GM12878 (cell line): ENCODE measurements around the gene PHF3. TPM values are rescaled to one million over a fixed set of nuclear protein-coding genes. Genes with fewer than 3 reads are reported as not detected.
A peak's percentile ranks its signal among the peaks of the same experiment; 100 is the strongest.

Source experiments
- ATAC-seq: fragments of 200-7000 bp; cut with Tn5 transposase; 3 replicates; pipeline ENCODE4 v1.9.1; 2020; ENCODE audit warnings: mild to moderate bottlenecking, moderate library complexity
- BruUV-seq: library from RNA; stranded (reverse); fragments of 400-500 nt; replicated peaks from 2 replicates; lab custom pipeline; 2021; lab: Mats Ljungman, UMichigan
- CTCF ChIA-PET: fragments of 300-600 bp; sonication (Branson Sonifier 250); formaldehyde crosslinking; extraction: SDS; loops from one replicate; lab custom pipeline; 2021; ENCODE audit warnings: inconsistent platforms; lab: Yijun Ruan, JAX
- POLR2A ChIA-PET: fragments of 350-600 bp; formaldehyde crosslinking; extraction: SDS; loops from one replicate; lab custom pipeline; 2021; ENCODE audit warnings: inconsistent platforms; lab: Charles Lee
- RAD21 ChIA-PET: fragments of 300-600 bp; sonication (Branson Sonifier 250); formaldehyde crosslinking; loops from one replicate; lab custom pipeline; 2023; ENCODE audit warnings: antibody characterized with exemption; ENCODE audit not compliant: unreplicated experiment; lab: Charles Lee
- SMC1A ChIA-PET: fragments of 300-600 bp; sonication (Branson Sonifier 250); formaldehyde crosslinking; loops from one replicate; lab custom pipeline; 2023; ENCODE audit not compliant: unreplicated experiment, uncharacterized antibody; lab: Charles Lee
- DNase-seq: peaks from one replicate; pipeline ENCODE4 v3.0.0-alpha.2; 2011; ENCODE audit warnings: low read depth, low spot score
- FAIRE-seq: peaks from 3 replicates; lab custom pipeline; 2011; peaks lifted over from hg19 to GRCh38; lab: Jason Lieb, UNC
- H2AFZ ChIP-seq: 2 replicates; pipeline ENCODE4 v1.6.0; 2011; ENCODE audit warnings: low read depth, low read length, control low read depth; ENCODE audit not compliant: control insufficient read depth
- H3K27ac ChIP-seq: 2 replicates; pipeline ENCODE4 v1.5.1; 2011; ENCODE audit warnings: control low read depth; ENCODE audit not compliant: control insufficient read depth, insufficient read depth
- H3K27me3 ChIP-seq, 2 experiments: replicated peaks in 1 of 2; 2 replicates each; pipeline versions ENCODE4 v1.6.0 to v1.6.1; 2011; ENCODE audit warnings: low read length in 1 of 2; ENCODE audit not compliant: control insufficient read depth in 2 of 2, insufficient read depth in 2 of 2
- H3K36me3 ChIP-seq, 2 experiments: 2 replicates each; pipeline ENCODE4 v1.5.1; 2011; ENCODE audit warnings: low read length in 1 of 2; ENCODE audit not compliant: control insufficient read depth in 2 of 2, insufficient read depth in 2 of 2
- H3K4me1 ChIP-seq: 2 replicates; pipeline ENCODE4 v1.6.1; 2011; ENCODE audit warnings: mild to moderate bottlenecking, low read length, moderate library complexity, mixed read lengths; ENCODE audit not compliant: control insufficient read depth, insufficient read depth
- H3K4me2 ChIP-seq: 2 replicates; pipeline ENCODE4 v1.6.0; 2011; ENCODE audit warnings: control low read depth; ENCODE audit not compliant: control insufficient read depth, insufficient read depth
- H3K4me3 ChIP-seq: fragments of 200-600 bp; sonication (generic); 2 replicates; pipeline ENCODE4 v1.5.1; 2016
- H3K79me2 ChIP-seq: 2 replicates; pipeline ENCODE4 v1.6.0; 2011; ENCODE audit warnings: low read length; ENCODE audit not compliant: control insufficient read depth, insufficient read depth
- H3K9ac ChIP-seq: 2 replicates; pipeline ENCODE4 v1.8.0; 2011; ENCODE audit warnings: low read length, control low read depth, mixed read lengths; ENCODE audit not compliant: control insufficient read depth, insufficient read depth
- H3K9me3 ChIP-seq: replicated peaks from 3 replicates; pipeline ENCODE4 v1.5.1; 2011; ENCODE audit warnings: mild to moderate bottlenecking, low read length; ENCODE audit not compliant: control insufficient read depth, insufficient read depth
- H4K20me1 ChIP-seq: 2 replicates; pipeline ENCODE4 v1.6.0; 2011; ENCODE audit not compliant: control insufficient read depth, insufficient read depth
- ATF7 ChIP-seq: fragments of 450-650 bp; IDR thresholded peaks from 2 replicates; pipeline ENCODE4 v1.6.1; 2016; ENCODE audit warnings: low read depth, mild to moderate bottlenecking
- BCL11A ChIP-seq: IDR thresholded peaks from 2 replicates; pipeline ENCODE4 v1.6.1; 2011; ENCODE audit warnings: low read depth, low read length
- BMI1 ChIP-seq: fragments of 450-650 bp; IDR thresholded peaks from 2 replicates; pipeline ENCODE4 v1.6.1; 2016; ENCODE audit warnings: mild to moderate bottlenecking, moderate library complexity, borderline replicate concordance
- CHD4 ChIP-seq: fragments of 200-600 bp; sonication (generic); IDR thresholded peaks from 2 replicates; pipeline ENCODE4 v1.6.1; 2016; ENCODE audit warnings: mild to moderate bottlenecking
- E2F8 ChIP-seq: fragments of 450-650 bp; IDR thresholded peaks from 2 replicates; pipeline ENCODE4 v1.6.1; 2018; ENCODE audit warnings: mild to moderate bottlenecking, low read depth, moderate library complexity; ENCODE audit not compliant: partially characterized antibody
- MYC ChIP-seq: IDR thresholded peaks from 2 replicates; pipeline ENCODE4 v1.6.1; 2011; ENCODE audit warnings: mild to moderate bottlenecking, low read length, moderate library complexity, inconsistent platforms; ENCODE audit not compliant: insufficient read depth, insufficient replicate concordance, insufficient read length, severe bottlenecking
- PML ChIP-seq: IDR thresholded peaks from 2 replicates; pipeline ENCODE4 v1.6.1; 2012; ENCODE audit warnings: low read length, inconsistent platforms
- POLR2AphosphoS5 ChIP-seq: IDR thresholded peaks from 2 replicates; pipeline ENCODE4 v1.6.1; 2011; ENCODE audit warnings: mild to moderate bottlenecking, low read length, inconsistent platforms
- SKIL ChIP-seq: fragments of 450-650 bp; IDR thresholded peaks from 2 replicates; pipeline ENCODE4 v1.6.1; 2017; ENCODE audit warnings: mild to moderate bottlenecking, low read depth, inconsistent platforms; ENCODE audit not compliant: poor library complexity, severe bottlenecking
- ZNF207 ChIP-seq: fragments of 450-650 bp; IDR thresholded peaks from 2 replicates; pipeline ENCODE4 v1.6.1; 2014; ENCODE audit warnings: antibody characterized with exemption, mild to moderate bottlenecking, borderline replicate concordance
- WGBS: methylation state at CpG from one replicate; pipeline ENCODE4 v1.1.6; 2016; ENCODE audit warnings: low lambda C conversion rate; ENCODE audit not compliant: insufficient replicate concordance, insufficient coverage; ENCODE audit errors: missing lambda C conversion rate; 5-methylcytosine and 5-hydroxymethylcytosine counted together
- in situ Hi-C: fragments of 300-500 bp; cut with MboI; formaldehyde crosslinking; loops from 9 replicates; pipeline ENCODE4 v1.14.3; 2018; ENCODE audit warnings: mixed read lengths
- intact Hi-C: fragments of 100-400 bp; cut with micrococcal nuclease; formaldehyde crosslinking; loops from one replicate; pipeline ENCODE4 v1.14.2; 2022; ENCODE audit not compliant: unreplicated experiment
- polyA plus RNA-seq, 11 experiments: library from polyadenylated mRNA; depleted of rRNA in 4 of 11; unstranded in 6 of 11; stranded (reverse) in 5 of 11; fragments of >200 nt; fragmentation: Nextera tagmentation in 4 of 11; fragmentation: Illumina TruSeq in 1 of 11; extraction: Ambion mirVana in 4 of 11; extraction: Trizol in 1 of 11; gene quantifications; 1 replicate in 1 of 11; 2 replicates in 10 of 11; pipeline versions ENCODE4 v1.2.1 to v1.2.3, GENCODE V29; 2011 to 2016; ENCODE audit warnings: inconsistent platforms in 2 of 11, missing spikeins in 2 of 11, low read depth in 1 of 11
- total RNA-seq, 4 experiments: library from RNA; depleted of rRNA in 3 of 4; stranded (reverse); fragments of >200 nt in 3 of 4; fragmentation: Illumina TruSeq in 1 of 4; extraction: Trizol in 1 of 4; gene quantifications; 2 replicates each; pipeline versions ENCODE4 v1.2.1 to v1.2.3, GENCODE V29; 2013 to 2021
- TF ChIP-seq, protein P1 (sequence below): fragments of 450-650 bp; conservative IDR thresholded peaks from 2 replicates; pipeline ENCODE4 v1.6.1; 2017; ENCODE audit warnings: mild to moderate bottlenecking, moderate library complexity

The PHF3 gene
- total and polyA plus RNA-seq, 10 of the 15 experiments (the other 5 are each of a cell fraction or from before 2014, with no cell fraction given), result 8.3 to 61.5 (median 26.6) TPM

DNA sequence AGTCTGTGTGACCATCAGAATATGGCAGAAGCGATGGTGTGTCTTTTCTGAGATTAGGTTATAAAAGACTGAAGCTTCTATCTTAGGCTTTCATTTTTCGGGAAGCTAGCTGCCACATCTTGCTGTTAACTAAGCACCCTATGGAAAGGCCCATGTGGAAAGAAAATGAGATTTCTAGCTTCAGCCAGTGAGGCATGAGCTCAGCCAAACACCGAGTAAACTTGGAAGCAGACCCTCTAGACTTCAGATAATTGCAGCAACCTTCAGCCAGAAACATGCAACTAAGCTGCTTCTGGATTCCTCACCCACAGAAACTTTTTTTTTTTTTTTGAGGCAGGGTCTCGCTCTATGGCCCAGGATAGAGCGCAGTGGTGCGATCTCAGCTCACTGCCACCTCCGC is 42.7 kb upstream of the PHF3 start (continued):
- TF ChIP-seq SKIL (no peak), CHD4 (no peak), POLR2AphosphoS5 (no peak), BCL11A (no peak)
- TF ChIP-seq, all 136 proteins: peak for 0

- H3K36me3 ChIP-seq, result no peaks in the 10 kb centered on the region
- peak overlapping the region; percentile 99 for H2AFZ ChIP-seq
These were observed 38.2 kb upstream of the PHF3 start for GRCh38 chr6:63597141-63598048.

More at GRCh38 chr6:63597141-63598048, 38.2 kb upstream of the PHF3 start:
- Histone ChIP-seq H3K79me2 (no peaks in the 10 kb centered on the region), H3K4me2 (peak overlapping the region; percentile 98), H3K9ac (peak overlapping the region; percentile 75; the same call in 1 of the 2 replicates), H3K4me1 (peaks cover 6% of the 10 kb centered on the region), H3K27me3 (no peaks in the 10 kb centered on the region), H3K9me3 (no peaks in the 10 kb centered on the region), H3K4me3 (peak overlapping the region; percentile 74), H4K20me1 (no peaks in the 10 kb centered on the region), H3K27ac (no peak overlapping the region)
- DNase-seq (no peak), ATAC-seq (peak; percentile 17), FAIRE-seq (no peak)
- ChIA-PET SMC1A (interaction anchor here (0.8 to 5.7 kb wide), 44 partner anchors 10 to 290 kb away, joined by 3 to 95 read pairs (median 4); partner anchors contain the start of gene PHF3), CTCF (interaction anchor here (0.6 to 6.4 kb wide), 32 partner anchors 9 to 298 kb away, joined by 3 to 151 read pairs (median 9); no protein-coding TSS in a partner anchor), POLR2A (interaction anchor here (1.0 to 2.3 kb wide), 6 partner anchors 23 to 245 kb away, joined by 3 to 8 read pairs (median 3); no protein-coding TSS in a partner anchor), RAD21 (interaction anchor here (0.6 to 3.1 kb wide), 21 partner anchors 13 to 711 kb away, joined by 3 to 69 read pairs (median 7); partner anchors contain the start of gene PHF3)
- intact Hi-C loops, result loop anchor here (1.0 to 2.0 kb wide), 3 partner anchors 168 to 245 kb away; no protein-coding TSS in a partner anchor
- 20% methylated on average over 6 of the region's 6 CpGs for WGBS
- TF ChIP-seq E2F8 (no peak), BMI1 (no peak), PML (no peak), ATF7 (no peak), ZNF207 (no peak), MYC (no peak)
- TF ChIP-seq, protein P1, sequence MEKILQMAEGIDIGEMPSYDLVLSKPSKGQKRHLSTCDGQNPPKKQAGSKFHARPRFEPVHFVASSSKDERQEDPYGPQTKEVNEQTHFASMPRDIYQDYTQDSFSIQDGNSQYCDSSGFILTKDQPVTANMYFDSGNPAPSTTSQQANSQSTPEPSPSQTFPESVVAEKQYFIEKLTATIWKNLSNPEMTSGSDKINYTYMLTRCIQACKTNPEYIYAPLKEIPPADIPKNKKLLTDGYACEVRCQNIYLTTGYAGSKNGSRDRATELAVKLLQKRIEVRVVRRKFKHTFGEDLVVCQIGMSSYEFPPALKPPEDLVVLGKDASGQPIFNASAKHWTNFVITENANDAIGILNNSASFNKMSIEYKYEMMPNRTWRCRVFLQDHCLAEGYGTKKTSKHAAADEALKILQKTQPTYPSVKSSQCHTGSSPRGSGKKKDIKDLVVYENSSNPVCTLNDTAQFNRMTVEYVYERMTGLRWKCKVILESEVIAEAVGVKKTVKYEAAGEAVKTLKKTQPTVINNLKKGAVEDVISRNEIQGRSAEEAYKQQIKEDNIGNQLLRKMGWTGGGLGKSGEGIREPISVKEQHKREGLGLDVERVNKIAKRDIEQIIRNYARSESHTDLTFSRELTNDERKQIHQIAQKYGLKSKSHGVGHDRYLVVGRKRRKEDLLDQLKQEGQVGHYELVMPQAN, result no peak
- no TSS peak for BruUV-seq
- in situ Hi-C loops, result loop anchor here (5.0 kb wide), 2 partner anchors 165 to 245 kb away; no protein-coding TSS in a partner anchor
